ENCODE results near the gene SEMA4B.

SEMA4B gene

GRCh38 chr15:90208356-90208755 is 7.2 kb downstream of the SEMA4B start:
- no peak for DNase-seq

- no peak for DNase-seq
These were observed 8.5 kb downstream of the SEMA4B start for GRCh38 chr15:90209591-90209990.

GRCh38 chr15:90210593-90210992 is 9.5 kb downstream of the SEMA4B start:
- DNase-seq, result no peak

DNA sequence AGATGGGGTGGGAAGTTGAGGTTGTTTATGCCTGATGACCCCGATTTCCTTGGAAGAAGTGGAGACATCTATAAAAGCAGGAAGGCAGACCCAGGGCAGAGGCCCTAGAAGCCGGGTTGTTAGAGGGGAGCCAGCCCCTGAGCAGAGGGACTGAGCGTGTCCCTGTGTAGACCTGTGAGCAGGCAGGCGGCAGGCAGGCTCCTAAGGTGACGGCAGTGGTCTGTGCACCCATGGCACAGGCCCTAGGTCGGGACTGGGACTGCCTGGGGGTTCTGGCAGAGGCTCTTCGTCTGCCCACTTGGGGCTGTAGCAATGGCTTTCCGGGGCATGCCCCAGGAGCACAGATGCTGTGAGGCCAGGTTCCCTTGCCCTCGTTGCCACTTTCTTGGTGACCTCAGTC is 9.9 kb downstream of the SEMA4B start:
- DNase-seq, result no peak

- no peak for DNase-seq
These were observed 10.5 kb downstream of the SEMA4B start for GRCh38 chr15:90211440-90212143.

DNA sequence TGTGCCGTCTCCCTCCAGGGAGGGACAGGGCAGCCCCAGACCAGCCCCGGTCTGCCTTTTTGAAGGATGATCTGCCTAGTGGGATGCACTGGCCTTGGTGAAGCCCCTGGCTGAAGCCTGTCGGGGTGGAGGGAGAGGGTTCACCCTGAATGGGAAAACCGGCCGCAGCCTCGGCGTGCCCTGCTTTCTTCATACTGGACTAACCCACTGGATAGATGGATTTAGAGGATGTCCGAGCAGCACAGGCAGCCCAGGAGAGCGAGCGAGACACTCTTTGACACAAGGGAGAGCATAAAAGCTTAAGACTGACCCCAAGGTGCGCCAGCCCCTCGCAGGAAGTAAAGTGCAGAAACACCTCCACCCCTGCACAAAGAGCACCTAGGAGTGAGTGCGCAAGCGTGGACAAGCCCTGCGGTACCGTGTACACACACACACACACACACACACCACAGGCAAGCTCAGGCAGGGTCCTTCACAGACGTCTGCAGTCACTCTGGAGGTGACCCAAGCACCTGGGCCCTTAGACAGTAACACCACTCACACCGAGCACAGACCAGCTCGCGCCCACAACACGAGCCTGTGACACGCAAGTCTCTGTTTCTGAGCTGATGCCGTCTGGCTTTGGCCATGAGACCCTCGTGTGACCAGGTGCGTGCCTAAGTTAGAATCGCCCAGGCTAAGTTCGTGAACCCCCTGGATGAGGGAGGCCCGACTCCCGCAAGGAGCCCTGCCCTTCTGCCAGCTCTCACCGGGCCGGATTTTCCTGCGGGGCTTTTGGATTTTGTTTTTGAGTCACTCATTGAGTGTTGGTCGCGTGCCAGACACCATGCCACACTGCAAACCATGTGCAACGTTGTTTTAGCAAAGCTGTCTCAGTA is 11.3 kb downstream of the SEMA4B start:
- no peak for DNase-seq

DNA sequence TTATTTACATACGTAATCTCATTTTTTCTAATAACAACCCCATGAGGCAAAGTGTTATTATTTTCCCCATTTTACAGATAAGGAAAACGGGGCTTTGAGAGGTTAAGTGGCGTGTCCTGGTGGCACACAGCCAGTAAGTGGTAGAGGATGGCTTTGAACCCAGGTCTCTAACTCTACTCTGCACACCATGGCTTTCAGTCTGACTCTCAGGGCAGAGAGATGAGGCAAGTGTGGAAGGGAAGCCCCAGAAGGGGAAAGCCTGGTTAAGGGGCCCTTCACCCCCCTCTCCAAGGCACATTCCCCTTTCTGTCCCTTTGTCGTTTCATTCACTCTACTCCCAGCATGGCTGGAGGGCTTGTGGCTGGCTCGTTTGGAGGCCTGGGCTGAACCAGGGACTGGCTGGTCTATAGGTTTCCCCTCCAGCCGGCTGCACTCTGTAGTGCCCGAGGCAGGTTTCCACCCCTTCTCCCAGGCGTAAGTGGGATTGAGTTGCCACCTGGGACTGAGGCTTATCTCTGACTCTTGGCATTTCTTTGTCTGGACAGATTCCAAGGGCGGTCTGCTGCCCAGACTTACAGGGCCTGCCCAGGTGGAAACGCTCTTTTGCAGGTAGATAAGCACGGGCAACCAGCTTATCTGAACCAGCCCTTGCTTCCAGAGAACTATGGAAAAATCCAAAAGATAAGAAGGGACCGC is 12.1 kb downstream of the SEMA4B start:
- DNase-seq, result no peak

DNA sequence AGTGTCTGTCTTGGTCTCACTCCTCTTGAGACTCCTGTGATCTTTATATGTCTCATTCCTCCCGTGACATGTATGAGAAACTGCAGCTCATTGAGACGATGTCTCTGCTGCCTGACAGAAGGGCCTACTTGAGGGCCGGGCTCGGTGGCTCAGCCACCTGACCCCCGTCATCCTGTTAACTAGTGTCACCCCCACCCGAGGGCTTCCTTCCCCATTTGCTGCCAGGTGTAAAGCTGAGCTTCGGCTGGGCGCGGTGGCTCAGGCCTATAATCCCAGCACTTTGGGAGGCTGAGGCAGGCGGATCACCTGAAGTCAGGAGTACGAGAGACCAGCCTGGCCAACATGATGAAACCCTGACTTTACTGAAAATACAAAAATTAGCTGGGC is 12.7 kb downstream of the SEMA4B start:
- no peak for DNase-seq

- no peak for DNase-seq
These were observed 13.5 kb downstream of the SEMA4B start for GRCh38 chr15:90214553-90215196.

GRCh38 chr15:90217671-90218394 is 16.7 kb downstream of the SEMA4B start:
- DNase-seq, result no peak

GRCh38 chr15:90219421-90220141 is 18.5 kb downstream of the SEMA4B start:
- DNase-seq, result peak; percentile 76

DNA sequence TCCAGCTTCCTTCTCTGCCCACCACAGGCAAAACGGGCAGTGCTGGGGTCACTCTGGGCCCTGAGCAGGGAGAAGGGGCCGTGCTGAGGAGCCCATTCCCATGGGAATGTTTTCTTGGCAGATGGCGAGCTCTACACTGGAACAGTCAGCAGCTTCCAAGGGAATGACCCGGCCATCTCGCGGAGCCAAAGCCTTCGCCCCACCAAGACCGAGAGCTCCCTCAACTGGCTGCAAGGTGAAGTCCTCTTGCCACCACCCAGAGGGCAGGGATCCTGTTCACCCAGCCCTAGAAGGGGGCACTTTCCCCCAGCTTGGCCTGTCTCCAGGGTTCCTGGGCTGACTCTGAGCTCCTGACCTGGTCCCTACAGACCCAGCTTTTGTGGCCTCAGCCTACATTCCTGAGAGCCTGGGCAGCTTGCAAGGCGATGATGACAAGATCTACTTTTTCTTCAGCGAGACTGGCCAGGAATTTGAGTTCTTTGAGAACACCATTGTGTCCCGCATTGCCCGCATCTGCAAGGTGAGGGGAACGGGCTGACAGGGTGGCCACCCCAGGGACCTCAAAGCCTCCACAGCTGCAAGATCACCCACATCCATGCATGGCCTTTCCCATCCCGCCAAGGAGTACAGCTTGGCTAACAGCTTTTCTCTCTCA is 20.2 kb downstream of the SEMA4B start:
- peak; percentile 41 for DNase-seq

DNA sequence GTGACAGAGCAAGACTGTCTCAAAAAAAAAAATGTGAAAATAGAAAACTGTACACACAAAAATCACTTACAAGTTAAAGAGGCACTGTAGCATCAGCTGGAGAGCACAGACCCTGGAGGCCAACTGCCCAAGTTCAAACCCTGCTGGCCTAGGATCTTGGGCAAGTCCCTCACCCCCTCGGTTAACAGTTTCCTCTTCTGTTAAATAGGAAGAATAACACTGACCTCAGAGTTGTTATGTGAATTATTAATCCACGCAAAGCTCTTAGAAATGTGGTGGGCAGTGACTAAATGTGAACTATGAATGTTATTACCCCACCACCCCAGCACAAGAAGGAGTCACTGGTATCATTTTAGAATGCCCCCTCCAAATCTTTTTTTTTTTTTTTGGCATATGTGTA is 21.4 kb downstream of the SEMA4B start:
- DNase-seq, result no peak

DNA sequence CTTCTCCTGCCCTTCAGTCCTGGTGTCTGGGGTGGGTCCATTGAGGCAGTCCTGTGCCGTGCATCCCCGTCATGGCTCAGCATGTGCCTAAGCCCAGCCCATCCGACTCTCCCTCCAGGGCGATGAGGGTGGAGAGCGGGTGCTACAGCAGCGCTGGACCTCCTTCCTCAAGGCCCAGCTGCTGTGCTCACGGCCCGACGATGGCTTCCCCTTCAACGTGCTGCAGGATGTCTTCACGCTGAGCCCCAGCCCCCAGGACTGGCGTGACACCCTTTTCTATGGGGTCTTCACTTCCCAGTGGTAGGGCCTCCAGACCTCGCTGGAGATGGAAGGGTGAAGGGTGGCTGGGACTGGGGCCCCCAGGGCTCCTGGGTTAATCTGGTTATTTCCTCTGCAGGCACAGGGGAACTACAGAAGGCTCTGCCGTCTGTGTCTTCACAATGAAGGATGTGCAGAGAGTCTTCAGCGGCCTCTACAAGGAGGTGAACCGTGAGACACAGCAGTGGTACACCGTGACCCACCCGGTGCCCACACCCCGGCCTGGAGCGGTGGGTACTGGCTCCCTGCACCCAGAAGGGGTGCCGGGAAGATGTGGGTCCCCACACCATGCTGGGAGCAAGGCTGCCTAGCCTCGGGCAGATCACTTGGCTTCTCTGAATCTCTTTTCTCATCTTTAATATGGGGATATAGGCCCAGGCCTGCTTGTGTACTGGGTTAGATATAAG is 22.5 kb downstream of the SEMA4B start:
- no peak for DNase-seq

DNA sequence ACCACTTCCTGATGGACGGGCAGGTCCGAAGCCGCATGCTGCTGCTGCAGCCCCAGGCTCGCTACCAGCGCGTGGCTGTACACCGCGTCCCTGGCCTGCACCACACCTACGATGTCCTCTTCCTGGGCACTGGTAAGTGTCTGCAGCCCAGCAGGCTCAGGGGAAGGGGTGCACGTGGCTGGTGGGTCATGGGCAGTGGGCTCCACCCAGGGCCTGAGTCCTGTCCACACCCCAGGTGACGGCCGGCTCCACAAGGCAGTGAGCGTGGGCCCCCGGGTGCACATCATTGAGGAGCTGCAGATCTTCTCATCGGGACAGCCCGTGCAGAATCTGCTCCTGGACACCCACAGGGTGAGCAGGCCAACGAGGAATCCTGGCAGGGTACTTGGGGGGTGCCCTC is 23.9 kb downstream of the SEMA4B start:
- no peak for DNase-seq

GRCh38 chr15:90225504-90226234 is 24.5 kb downstream of the SEMA4B start:
- DNase-seq, result no peak

GRCh38 chr15:90227336-90227735 is 26.2 kb downstream of the SEMA4B start:
- no peak for DNase-seq

DNA sequence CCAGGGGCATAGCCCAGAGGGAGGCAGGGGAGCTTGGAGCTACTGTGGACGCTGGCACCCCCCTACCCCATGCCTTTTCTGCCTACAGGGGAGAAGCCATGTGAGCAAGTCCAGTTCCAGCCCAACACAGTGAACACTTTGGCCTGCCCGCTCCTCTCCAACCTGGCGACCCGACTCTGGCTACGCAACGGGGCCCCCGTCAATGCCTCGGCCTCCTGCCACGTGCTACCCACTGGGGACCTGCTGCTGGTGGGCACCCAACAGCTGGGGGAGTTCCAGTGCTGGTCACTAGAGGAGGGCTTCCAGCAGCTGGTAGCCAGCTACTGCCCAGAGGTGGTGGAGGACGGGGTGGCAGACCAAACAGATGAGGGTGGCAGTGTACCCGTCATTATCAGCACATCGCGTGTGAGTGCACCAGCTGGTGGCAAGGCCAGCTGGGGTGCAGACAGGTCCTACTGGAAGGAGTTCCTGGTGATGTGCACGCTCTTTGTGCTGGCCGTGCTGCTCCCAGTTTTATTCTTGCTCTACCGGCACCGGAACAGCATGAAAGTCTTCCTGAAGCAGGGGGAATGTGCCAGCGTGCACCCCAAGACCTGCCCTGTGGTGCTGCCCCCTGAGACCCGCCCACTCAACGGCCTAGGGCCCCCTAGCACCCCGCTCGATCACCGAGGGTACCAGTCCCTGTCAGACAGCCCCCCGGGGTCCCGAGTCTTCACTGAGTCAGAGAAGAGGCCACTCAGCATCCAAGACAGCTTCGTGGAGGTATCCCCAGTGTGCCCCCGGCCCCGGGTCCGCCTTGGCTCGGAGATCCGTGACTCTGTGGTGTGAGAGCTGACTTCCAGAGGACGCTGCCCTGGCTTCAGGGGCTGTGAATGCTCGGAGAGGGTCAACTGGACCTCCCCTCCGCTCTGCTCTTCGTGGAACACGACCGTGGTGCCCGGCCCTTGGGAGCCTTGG is 27.0 kb downstream of the SEMA4B start:
- no peak for DNase-seq

DNA sequence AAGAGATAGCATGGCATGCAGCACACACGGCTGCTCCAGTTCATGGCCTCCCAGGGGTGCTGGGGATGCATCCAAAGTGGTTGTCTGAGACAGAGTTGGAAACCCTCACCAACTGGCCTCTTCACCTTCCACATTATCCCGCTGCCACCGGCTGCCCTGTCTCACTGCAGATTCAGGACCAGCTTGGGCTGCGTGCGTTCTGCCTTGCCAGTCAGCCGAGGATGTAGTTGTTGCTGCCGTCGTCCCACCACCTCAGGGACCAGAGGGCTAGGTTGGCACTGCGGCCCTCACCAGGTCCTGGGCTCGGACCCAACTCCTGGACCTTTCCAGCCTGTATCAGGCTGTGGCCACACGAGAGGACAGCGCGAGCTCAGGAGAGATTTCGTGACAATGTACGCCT is 27.8 kb downstream of the SEMA4B start:
- no peak for DNase-seq

Measured in CD4-positive, alpha-beta T cell treated with Interleukin-6 for 4 hours (primary cell).